ENCODE results near the gene VWC2. TPM values are rescaled to one million over a fixed set of nuclear protein-coding genes. Genes with fewer than 3 reads are reported as not detected.

VWC2 gene
- total RNA-seq, 1 donor from 2014 or later = not detected

DNA sequence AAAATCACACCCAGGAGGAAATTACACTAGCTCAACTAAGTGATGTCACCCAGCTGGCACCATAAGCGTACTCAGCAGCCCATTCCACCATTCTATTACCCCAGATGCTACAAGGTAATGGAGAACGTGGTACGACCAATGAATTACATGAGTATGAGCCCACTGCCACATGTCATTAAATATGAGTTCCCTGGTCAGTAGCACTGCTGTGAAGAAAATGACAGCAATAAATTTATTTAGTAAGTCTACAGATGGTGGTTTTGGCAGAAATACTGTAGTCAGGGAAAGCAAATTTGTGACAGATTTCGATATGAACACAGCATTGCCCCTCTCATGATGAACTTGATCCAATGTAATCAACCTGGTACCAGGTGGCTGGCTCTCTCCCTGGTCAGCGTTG, 154.2 kb downstream of the VWC2 start:
- no peak for DNase-seq (ENCODE audit: extremely low read depth, low read depth, low spot score)

DNA sequence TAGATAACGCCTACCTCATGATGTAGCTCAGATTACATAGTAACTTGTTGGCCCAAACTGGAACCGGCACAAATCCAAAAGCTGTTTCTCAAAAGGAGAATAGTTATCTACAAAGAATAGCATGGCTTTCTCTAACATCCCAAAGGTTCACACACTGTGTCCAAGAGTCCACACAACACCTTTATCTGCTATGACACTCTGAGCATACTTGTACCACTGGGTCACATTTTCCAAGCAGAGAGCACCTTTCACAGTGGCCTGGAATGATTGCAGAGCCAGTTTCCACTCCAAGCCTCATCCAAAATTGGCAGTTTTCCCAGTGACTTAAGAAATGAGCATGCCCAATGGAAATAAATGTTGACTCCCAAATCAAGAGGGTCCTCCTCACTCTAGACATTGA, 155.3 kb downstream of the VWC2 start:
- DNase-seq (ENCODE audit: extremely low read depth, low read depth, low spot score) = no peak

DNA sequence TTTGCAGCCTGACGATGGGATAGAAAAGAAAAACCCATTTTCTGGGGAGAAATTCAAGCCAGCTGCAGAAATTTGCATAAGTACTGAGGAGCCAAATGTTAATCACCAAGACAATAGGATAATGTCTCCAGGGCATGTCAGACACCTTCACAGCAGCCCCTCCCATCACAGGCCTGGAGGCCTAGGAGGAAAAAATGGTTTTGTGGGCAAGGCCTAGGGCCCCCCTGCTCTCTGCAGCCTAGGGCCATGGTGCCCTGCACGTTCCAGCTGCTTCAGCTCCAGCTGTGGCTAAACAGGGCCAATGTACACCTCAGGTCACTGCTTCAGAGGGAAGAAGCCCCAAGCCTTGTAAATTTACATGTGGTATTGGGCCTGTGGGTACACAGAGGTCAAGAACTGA, 158.2 kb downstream of the VWC2 start:
- no peak for DNase-seq (ENCODE audit: extremely low read depth, low read depth, low spot score)

DNA sequence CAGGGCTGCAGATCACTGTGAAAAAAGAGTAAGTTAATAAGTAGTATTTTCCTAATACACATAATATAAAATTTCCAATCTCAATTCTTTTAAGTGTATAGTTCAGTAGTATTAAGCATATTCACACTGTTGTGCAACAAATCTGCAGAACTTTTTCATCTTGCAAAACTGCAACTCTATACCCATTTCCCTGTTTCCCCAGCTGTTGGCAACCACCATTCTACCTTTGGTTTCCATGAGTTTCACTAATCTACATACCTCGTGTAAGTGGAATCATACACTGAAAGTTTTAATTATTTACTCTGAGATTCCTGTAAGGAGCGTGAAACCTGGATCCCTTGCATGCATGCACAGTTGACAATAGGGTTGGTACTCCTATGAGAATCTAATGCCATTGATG, 164.2 kb downstream of the VWC2 start:
- no peak for DNase-seq (ENCODE audit: extremely low read depth, low read depth, low spot score)

All from glomerular endothelial cell (primary cell).